A673 (cell line): ENCODE measurements around the gene MRPL24. TPM values are rescaled to one million over a fixed set of nuclear protein-coding genes. Genes with fewer than 3 reads are reported as not detected.

Source experiments
- BruUV-seq: library from RNA; stranded (reverse); fragments of 400-500 nt; replicated peaks from 2 replicates; lab custom pipeline; 2021; lab: Mats Ljungman, UMichigan
- CTCF ChIA-PET: fragments of 300-600 bp; sonication (Branson Sonifier 250); formaldehyde crosslinking; loops from one replicate; lab custom pipeline; 2022; ENCODE audit warnings: antibody characterized with exemption; lab: Charles Lee
- POLR2A ChIA-PET: fragments of 300-600 bp; sonication (Branson Sonifier 250); formaldehyde crosslinking; loops from one replicate; lab custom pipeline; 2022; ENCODE audit warnings: antibody characterized with exemption; ENCODE audit not compliant: low non-redundant PET; lab: Charles Lee
- DNase-seq: peaks from one replicate; pipeline ENCODE4 v3.0.0-alpha.2; 2015; ENCODE audit warnings: low spot score
- H3K27ac ChIP-seq: fragments of 200-600 bp; sonication (generic); 2 replicates; pipeline ENCODE4 v1.5.1; 2016; ENCODE audit warnings: mixed run types, low read depth, mild to moderate bottlenecking, mixed read lengths, antibody characterized with exemption, low read length; ENCODE audit not compliant: poor library complexity, severe bottlenecking
- H3K27me3 ChIP-seq: fragments of 200-600 bp; sonication (generic); replicated peaks from 2 replicates; pipeline ENCODE4 v1.6.1; 2017; ENCODE audit warnings: mixed run types, low read depth, mild to moderate bottlenecking, mixed read lengths, antibody characterized with exemption, low read length; ENCODE audit not compliant: insufficient read depth, poor library complexity
- H3K36me3 ChIP-seq: fragments of 200-600 bp; sonication (generic); 2 replicates; pipeline ENCODE4 v1.6.1; 2016; ENCODE audit warnings: mixed run types, mild to moderate bottlenecking, mixed read lengths, antibody characterized with exemption, low read length; ENCODE audit not compliant: insufficient read depth, poor library complexity, severe bottlenecking
- H3K4me1 ChIP-seq: fragments of 200-600 bp; sonication (generic); 2 replicates; pipeline ENCODE4 v1.6.1; 2017; ENCODE audit warnings: mixed run types, mild to moderate bottlenecking, mixed read lengths, antibody characterized with exemption, low read length; ENCODE audit not compliant: insufficient read depth, poor library complexity, severe bottlenecking
- H3K4me3 ChIP-seq: fragments of 200-600 bp; sonication (generic); 2 replicates; pipeline ENCODE4 v1.5.1; 2016; ENCODE audit warnings: low read depth, mixed run types, mild to moderate bottlenecking, mixed read lengths, low read length; ENCODE audit not compliant: poor library complexity, severe bottlenecking
- H3K9me3 ChIP-seq: fragments of 200-600 bp; sonication (generic); 2 replicates; pipeline ENCODE4 v1.6.1; 2016; ENCODE audit warnings: mixed run types, low read depth, mild to moderate bottlenecking, mixed read lengths, antibody characterized with exemption, low read length; ENCODE audit not compliant: poor library complexity, severe bottlenecking
- CTCF ChIP-seq: fragments of 300-800, 200-600 bp; sonication (generic); conservative IDR thresholded peaks from 2 replicates; pipeline ENCODE4 v1.5.1; 2017; ENCODE audit warnings: low read depth, mild to moderate bottlenecking, antibody characterized with exemption, low read length, moderate library complexity, mixed read lengths
- EZH2 ChIP-seq: fragments of 200-600 bp; sonication (generic); IDR thresholded peaks from 2 replicates; pipeline ENCODE4 v1.6.1; 2017; ENCODE audit warnings: borderline replicate concordance, low read depth, mild to moderate bottlenecking, mixed read lengths, antibody characterized with exemption, low read length; ENCODE audit not compliant: poor library complexity, severe bottlenecking
- intact Hi-C: fragments of 100-400 bp; cut with micrococcal nuclease; formaldehyde crosslinking; loops from one replicate; pipeline ENCODE4 v1.10.0; 2022; ENCODE audit not compliant: unreplicated experiment
- total RNA-seq: library from RNA; stranded (reverse); gene quantifications from 2 replicates; pipeline ENCODE4 v1.2.3, GENCODE V29; 2021

Gene MRPL24
- total RNA-seq, 1 experiment from 2014 or later: 85.7 TPM

- DNase-seq: no peak
Measured at GRCh38 chr1:156776942-156777341, 36.1 kb upstream of the MRPL24 start.

GRCh38 chr1:156775799-156776198 lies 34.9 kb upstream of the MRPL24 start:
- H3K27ac ChIP-seq: no peak overlapping the region
- intact Hi-C loops: no loop called here
- CTCF ChIA-PET: interaction anchor here (0.7 kb wide), 1 partner anchor 54 kb away, joined by 4 read pairs; no protein-coding TSS in a partner anchor
- no peaks in the 10 kb centered on the region for H3K9me3 ChIP-seq
- no TSS peak for BruUV-seq
- TF ChIP-seq CTCF (no peak), EZH2 (no peak)
- no peaks in the 10 kb centered on the region for H3K27me3 ChIP-seq
- peaks cover 8% of the 10 kb centered on the region for H3K36me3 ChIP-seq
- no peak overlapping the region for H3K4me3 ChIP-seq
- POLR2A ChIA-PET: no interaction called here
- no peak for DNase-seq
- H3K4me1 ChIP-seq: peaks cover 9% of the 10 kb centered on the region

More at GRCh38 chr1:156776942-156777341, 36.1 kb upstream of the MRPL24 start:
- ChIA-PET POLR2A (no interaction called here), CTCF (interaction anchor here (0.5 kb wide), 1 partner anchor 48 kb away, joined by 4 read pairs; the partner anchor contains the start of genes ISG20L2 and METTL25B)
- BruUV-seq: no TSS peak
- Histone ChIP-seq H3K27ac (no peak overlapping the region), H3K27me3 (no peaks in the 10 kb centered on the region), H3K4me1 (peaks cover 9% of the 10 kb centered on the region), H3K9me3 (no peaks in the 10 kb centered on the region), H3K36me3 (peaks cover 3% of the 10 kb centered on the region), H3K4me3 (no peak overlapping the region)
- no peak for TF ChIP-seq EZH2
- no peak for TF ChIP-seq CTCF
- intact Hi-C loops: no loop called here

- no peaks in the 10 kb centered on the region for H3K27me3 ChIP-seq
- no peak for DNase-seq
- peaks cover 15% of the 10 kb centered on the region for H3K4me1 ChIP-seq
- POLR2A ChIA-PET: interaction anchor here (0.6 to 0.7 kb wide), 2 partner anchors 26 to 32 kb away, joined by 3 to 4 read pairs; partner anchors contain the start of gene MRPL24
- no peak overlapping the region for H3K27ac ChIP-seq
- no peaks in the 10 kb centered on the region for H3K9me3 ChIP-seq
- BruUV-seq: no TSS peak
- intact Hi-C loops: no loop called here
- no peak overlapping the region for H3K4me3 ChIP-seq
- CTCF ChIA-PET: no interaction called here
- TF ChIP-seq CTCF (no peak), EZH2 (no peak)
- peaks cover 11% of the 10 kb centered on the region for H3K36me3 ChIP-seq
Measured at GRCh38 chr1:156773607-156774006, 32.7 kb upstream of the MRPL24 start.
